Astrocyte (in vitro differentiated cells and primary cell): Measurements from ENCODE around the gene MMD. TPM values are rescaled to one million over a fixed set of nuclear protein-coding genes. Genes with fewer than 3 reads are reported as not detected.

Experiments
- DNase-seq: peaks from one replicate; pipeline ENCODE4 v3.0.0-alpha.2; 2010; ENCODE audit warnings: low read depth
- FAIRE-seq: peaks from 2 replicates; lab custom pipeline; 2011; peaks lifted over from hg19 to GRCh38; lab: Jason Lieb, UNC
- H2AFZ ChIP-seq: 2 replicates; pipeline ENCODE4 v1.6.0; 2012; ENCODE audit warnings: low read depth, low read length, inconsistent platforms
- H3K27ac ChIP-seq: 2 replicates; pipeline ENCODE4 v1.5.1; 2011; ENCODE audit warnings: low read depth, low read length, inconsistent platforms
- H3K27me3 ChIP-seq: 2 replicates; pipeline ENCODE4 v1.6.0; 2011; ENCODE audit warnings: low read length, inconsistent platforms; ENCODE audit not compliant: insufficient read depth
- H3K36me3 ChIP-seq: 2 replicates; pipeline ENCODE4 v1.5.1; 2011; ENCODE audit warnings: low read length, inconsistent platforms; ENCODE audit not compliant: insufficient read depth
- H3K4me1 ChIP-seq: 2 replicates; pipeline ENCODE4 v1.5.1; 2011; ENCODE audit warnings: low read length, inconsistent platforms; ENCODE audit not compliant: insufficient read depth
- H3K4me2 ChIP-seq: 2 replicates; pipeline ENCODE4 v1.6.0; 2012; ENCODE audit warnings: low read length, inconsistent platforms
- H3K4me3 ChIP-seq: 2 replicates; pipeline ENCODE4 v1.5.1; 2011; ENCODE audit warnings: low read depth, mild to moderate bottlenecking, low read length, inconsistent platforms; ENCODE audit not compliant: insufficient read depth
- H3K79me2 ChIP-seq: 2 replicates; pipeline ENCODE4 v1.6.0; 2012; ENCODE audit warnings: mild to moderate bottlenecking, low read length, inconsistent platforms; ENCODE audit not compliant: insufficient read depth
- H3K9ac ChIP-seq: 2 replicates; pipeline ENCODE4 v1.6.0; 2012; ENCODE audit warnings: mild to moderate bottlenecking, low read length, inconsistent platforms
- H3K9me3 ChIP-seq: 2 replicates; pipeline ENCODE4 v1.5.1; 2012; ENCODE audit warnings: low read depth, mild to moderate bottlenecking, low read length, inconsistent platforms; ENCODE audit not compliant: insufficient read depth
- H4K20me1 ChIP-seq: 2 replicates; pipeline ENCODE4 v1.6.0; 2012; ENCODE audit warnings: low read length, inconsistent platforms; ENCODE audit not compliant: insufficient read depth
- H3K27ac Mint-ChIP-seq: one replicate; pipeline ENCODE4 v1.8.0; 2021; ENCODE audit warnings: mild to moderate bottlenecking, mixed read lengths; ENCODE audit not compliant: unreplicated experiment
- H3K27me3 Mint-ChIP-seq: one replicate; pipeline ENCODE4 v1.8.0; 2021; ENCODE audit warnings: low read depth, mixed read lengths; ENCODE audit not compliant: unreplicated experiment
- H3K36me3 Mint-ChIP-seq: one replicate; pipeline ENCODE4 v1.8.0; 2021; ENCODE audit warnings: low read depth, mixed read lengths; ENCODE audit not compliant: unreplicated experiment
- H3K4me1 Mint-ChIP-seq: one replicate; pipeline ENCODE4 v1.8.0; 2021; ENCODE audit warnings: low read depth, mixed read lengths; ENCODE audit not compliant: unreplicated experiment
- H3K4me3 Mint-ChIP-seq: one replicate; pipeline ENCODE4 v1.8.0; 2021; ENCODE audit warnings: mild to moderate bottlenecking, moderate library complexity, mixed read lengths; ENCODE audit not compliant: unreplicated experiment
- H3K9me3 Mint-ChIP-seq: one replicate; pipeline ENCODE4 v1.8.0; 2021; ENCODE audit warnings: mild to moderate bottlenecking, mixed read lengths; ENCODE audit not compliant: unreplicated experiment
- CTCF ChIP-seq: IDR thresholded peaks from 2 replicates; pipeline ENCODE4 v1.5.1; 2011; ENCODE audit warnings: low read depth, mild to moderate bottlenecking, inconsistent platforms, low read length, moderate library complexity; ENCODE audit not compliant: insufficient read depth
- EZH2 ChIP-seq: IDR thresholded peaks from 2 replicates; pipeline ENCODE4 v1.6.1; 2012; ENCODE audit warnings: mild to moderate bottlenecking, low read length, inconsistent platforms; ENCODE audit not compliant: insufficient read depth
- total RNA-seq: library from RNA; stranded (reverse); gene quantifications from 2 replicates; pipeline ENCODE4 v1.2.1, GENCODE V29; 2021

Gene MMD
- total RNA-seq, 1 donor from 2014 or later: 8.6 TPM

- Mint-ChIP-seq H3K4me3 (no peak overlapping the region), H3K27ac (no peak overlapping the region), H3K27me3 (peaks cover 2% of the 10 kb centered on the region), H3K9me3 (no peaks in the 10 kb centered on the region), H3K36me3 (peaks cover 5% of the 10 kb centered on the region), H3K4me1 (peaks cover 3% of the 10 kb centered on the region)
- DNase-seq (no peak), FAIRE-seq (no peak)
- H2AFZ ChIP-seq: no peak overlapping the region
- no peak overlapping the region for H3K9ac ChIP-seq
- no peaks in the 10 kb centered on the region for H3K9me3 ChIP-seq
- no peak overlapping the region for H3K4me3 ChIP-seq
- no peaks in the 10 kb centered on the region for H3K27me3 ChIP-seq
- no peak for TF ChIP-seq CTCF
- no peak for TF ChIP-seq EZH2
- no peak overlapping the region for H3K27ac ChIP-seq
- no peaks in the 10 kb centered on the region for H3K4me1 ChIP-seq
- H3K4me2 ChIP-seq: no peak overlapping the region
- H3K79me2 ChIP-seq: no peaks in the 10 kb centered on the region
- no peaks in the 10 kb centered on the region for H3K36me3 ChIP-seq
- no peaks in the 10 kb centered on the region for H4K20me1 ChIP-seq
These were observed 27.1 kb downstream of the MMD start for GRCh38 chr17:55394357-55395021.

GRCh38 chr17:55391764-55392467, 29.7 kb downstream of the MMD start:
- Mint-ChIP-seq H3K27ac (no peak overlapping the region), H3K27me3 (peaks cover 2% of the 10 kb centered on the region), H3K9me3 (no peaks in the 10 kb centered on the region), H3K4me3 (no peak overlapping the region), H3K36me3 (no peaks in the 10 kb centered on the region), H3K4me1 (peaks cover 3% of the 10 kb centered on the region)
- Histone ChIP-seq H2AFZ (no peak overlapping the region), H3K27ac (no peak overlapping the region), H3K4me2 (no peak overlapping the region), H3K79me2 (no peaks in the 10 kb centered on the region), H3K9ac (no peak overlapping the region), H4K20me1 (no peaks in the 10 kb centered on the region), H3K4me3 (no peak overlapping the region), H3K4me1 (no peaks in the 10 kb centered on the region), H3K27me3 (no peaks in the 10 kb centered on the region), H3K9me3 (no peaks in the 10 kb centered on the region), H3K36me3 (no peaks in the 10 kb centered on the region)
- TF ChIP-seq CTCF: no peak
- no peak for TF ChIP-seq EZH2
- DNase-seq: no peak
- FAIRE-seq: no peak
